BE2C (cell line): Measurements from ENCODE around the gene TMPRSS5.

ENCODE experiments used
- DNase-seq: peaks from one replicate; pipeline ENCODE4 v3.0.0-alpha.2; 2020
- H3K27me3 ChIP-seq: fragments of 250-450 bp; sonication (Bioruptor Pico); 2 replicates; pipeline ENCODE4 v1.5.1; 2020; ENCODE audit warnings: mild to moderate bottlenecking
- H3K36me3 ChIP-seq: fragments of 250-450 bp; sonication (Bioruptor Pico); 2 replicates; pipeline ENCODE4 v1.5.1; 2020; ENCODE audit warnings: mild to moderate bottlenecking
- H3K4me1 ChIP-seq: fragments of 250-450 bp; sonication (Bioruptor Pico); 2 replicates; pipeline ENCODE4 v1.5.1; 2020
- H3K4me3 ChIP-seq: 2 replicates; pipeline ENCODE4 v1.5.1; 2011; ENCODE audit warnings: low read depth, low read length
- H3K9me3 ChIP-seq: fragments of 250-450 bp; sonication (Bioruptor Pico); 2 replicates; pipeline ENCODE4 v1.5.1; 2020
- CTCF ChIP-seq: IDR thresholded peaks from 2 replicates; pipeline ENCODE4 v1.5.1; 2012; ENCODE audit warnings: mild to moderate bottlenecking, low read depth, low read length

TMPRSS5 gene

GRCh38 chr11:113670149-113670830, 35.8 kb downstream of the TMPRSS5 start:
- H3K4me3 ChIP-seq, result no peak overlapping the region
- no peak for DNase-seq
- no peak for TF ChIP-seq CTCF
- H3K9me3 ChIP-seq, result no peaks in the 10 kb centered on the region
- H3K27me3 ChIP-seq, result no peaks in the 10 kb centered on the region
- no peaks in the 10 kb centered on the region for H3K36me3 ChIP-seq
- no peaks in the 10 kb centered on the region for H3K4me1 ChIP-seq

- no peaks in the 10 kb centered on the region for H3K9me3 ChIP-seq
- DNase-seq, result no peak
- H3K36me3 ChIP-seq, result no peaks in the 10 kb centered on the region
- TF ChIP-seq CTCF, result no peak
- peaks cover 6% of the 10 kb centered on the region; the same call in 1 of the 2 replicates for H3K4me1 ChIP-seq
- H3K27me3 ChIP-seq, result no peaks in the 10 kb centered on the region
- no peak overlapping the region for H3K4me3 ChIP-seq
These were observed 37.9 kb downstream of the TMPRSS5 start for GRCh38 chr11:113668255-113668654.

- H3K4me3 ChIP-seq, result no peak overlapping the region
- H3K9me3 ChIP-seq, result no peaks in the 10 kb centered on the region
- H3K36me3 ChIP-seq, result no peaks in the 10 kb centered on the region
- no peak for TF ChIP-seq CTCF
- H3K4me1 ChIP-seq, result peaks cover 6% of the 10 kb centered on the region; the same call in 1 of the 2 replicates
- no peaks in the 10 kb centered on the region for H3K27me3 ChIP-seq
- no peak for DNase-seq
These were observed 38.3 kb downstream of the TMPRSS5 start for GRCh38 chr11:113667801-113668200.

- H3K27me3 ChIP-seq, result no peaks in the 10 kb centered on the region
- H3K36me3 ChIP-seq, result no peaks in the 10 kb centered on the region
- TF ChIP-seq CTCF, result no peak
- no peak overlapping the region for H3K4me3 ChIP-seq
- H3K9me3 ChIP-seq, result no peaks in the 10 kb centered on the region
- no peak for DNase-seq
- H3K4me1 ChIP-seq, result peaks cover 6% of the 10 kb centered on the region; the same call in 1 of the 2 replicates
These were observed 39.5 kb downstream of the TMPRSS5 start for GRCh38 chr11:113666584-113666983.

- no peak for DNase-seq
- Histone ChIP-seq H3K4me3 (no peak overlapping the region), H3K9me3 (no peaks in the 10 kb centered on the region), H3K36me3 (no peaks in the 10 kb centered on the region), H3K27me3 (no peaks in the 10 kb centered on the region), H3K4me1 (peaks cover 6% of the 10 kb centered on the region; the same call in 1 of the 2 replicates)
- TF ChIP-seq CTCF, result no peak
These were observed 41.0 kb downstream of the TMPRSS5 start for GRCh38 chr11:113664981-113665710.
